ENCODE measurements around the gene PEX26.
A peak's percentile ranks its signal among the peaks of the same experiment; 100 is the strongest.
"Not testable (repeated sequence)": the region's sequence is repeated elsewhere in the genome, so short reads cannot be mapped to it uniquely, and the experiment has no call there.

Gene PEX26

DNA sequence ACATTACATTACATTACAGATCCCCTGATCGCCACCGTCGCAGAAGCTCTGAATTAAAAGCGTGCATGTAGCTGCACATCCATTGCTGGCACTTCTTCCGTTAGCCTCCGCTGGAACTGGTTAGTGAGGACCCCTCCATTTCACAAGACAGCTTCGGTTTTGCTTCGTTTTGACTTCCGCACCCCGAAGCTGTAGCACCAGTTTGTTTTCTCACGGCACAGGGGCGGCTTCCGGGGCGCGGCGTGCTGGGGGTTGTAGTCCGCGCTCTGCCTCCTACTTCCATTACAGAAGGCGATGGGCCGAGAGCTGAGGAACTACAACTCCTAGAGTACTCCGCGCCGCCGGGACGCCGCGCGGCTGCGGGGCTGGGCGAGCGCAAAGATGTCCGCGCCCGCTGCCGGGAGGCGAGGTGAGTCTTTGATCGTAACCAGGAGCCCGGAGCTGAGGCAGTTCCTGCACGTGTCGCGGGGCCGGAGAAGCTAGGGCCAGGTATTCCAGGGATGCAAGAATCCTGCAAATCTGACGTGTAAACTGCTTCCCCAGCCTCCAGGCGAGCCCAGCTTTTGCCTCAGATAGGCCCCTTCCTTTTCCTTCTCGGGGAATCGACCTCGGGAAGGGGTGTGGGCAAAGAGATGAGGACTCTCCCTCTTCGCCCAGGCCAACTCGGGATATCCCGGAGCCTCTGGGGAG lies at the start of gene PEX26:
TSS of gene PEX26 (plus strand) at position 352 of the 690 bp plus-strand sequence. CDS start 387 bp downstream, outside the sequence.
- peak; percentile 97 for DNase-seq

DNA sequence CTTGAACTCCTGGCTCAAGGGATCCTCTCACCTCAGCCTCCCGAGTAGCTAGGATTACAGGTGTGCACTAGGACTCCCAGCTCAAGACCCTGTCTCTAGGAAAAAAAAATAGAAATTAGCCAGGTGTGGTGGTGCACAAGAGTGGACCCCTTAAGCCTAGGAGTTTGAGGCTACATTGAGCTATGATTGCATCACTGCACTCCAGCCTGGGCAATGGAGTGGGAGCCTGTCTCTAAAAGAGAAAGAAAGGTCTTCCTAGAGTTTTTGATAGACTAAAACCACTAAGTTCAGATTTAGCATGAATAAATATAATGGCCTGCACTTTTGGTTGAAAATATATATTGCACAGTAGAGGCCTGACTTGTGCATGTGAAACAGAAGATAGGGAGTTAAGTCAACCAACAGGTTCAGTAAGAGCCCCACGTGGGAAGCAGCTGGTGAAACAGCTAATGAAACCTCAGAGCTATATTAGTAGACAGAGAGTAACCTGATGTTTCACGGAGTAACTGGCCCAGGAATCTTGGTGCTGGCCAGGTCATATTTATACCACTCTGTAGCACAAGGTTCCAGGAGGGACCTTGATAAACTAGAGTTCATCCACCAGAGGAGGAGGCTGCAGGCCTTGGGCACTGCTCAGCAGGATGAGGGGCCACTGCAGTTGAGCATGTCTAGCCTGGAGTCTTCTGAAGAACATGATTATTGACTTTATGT lies 48.8 kb upstream of the PEX26 start:
- no peak for DNase-seq

DNA sequence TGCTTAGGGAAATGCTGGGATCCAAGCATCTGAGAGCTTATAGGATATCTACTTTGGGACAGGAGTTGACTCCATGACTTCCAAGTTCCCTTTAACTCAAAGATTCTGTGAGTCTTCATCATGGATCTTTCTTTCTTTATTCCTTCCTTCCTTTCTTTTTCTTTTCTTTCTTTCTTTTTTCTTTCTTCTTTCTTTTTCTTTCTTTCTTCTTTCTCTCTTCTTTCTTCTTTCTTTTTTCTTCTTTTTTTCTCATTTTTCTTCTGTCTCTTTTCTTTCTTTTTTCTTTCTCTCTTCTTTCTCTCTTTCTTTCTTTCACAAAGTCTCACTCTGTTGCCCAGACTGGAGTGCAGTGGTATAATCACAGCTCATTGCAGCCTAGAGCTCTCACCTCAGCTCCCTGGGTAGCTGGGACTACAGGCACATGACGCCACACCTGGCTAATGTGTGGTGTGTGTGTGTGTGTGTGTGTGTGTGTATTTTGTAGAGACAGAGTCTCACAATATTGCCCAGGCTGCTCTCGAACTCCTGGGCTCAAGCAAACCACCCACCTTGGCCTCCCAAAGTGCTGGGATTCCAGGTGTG lies 48.0 kb upstream of the PEX26 start:
- DNase-seq: no peak

DNA sequence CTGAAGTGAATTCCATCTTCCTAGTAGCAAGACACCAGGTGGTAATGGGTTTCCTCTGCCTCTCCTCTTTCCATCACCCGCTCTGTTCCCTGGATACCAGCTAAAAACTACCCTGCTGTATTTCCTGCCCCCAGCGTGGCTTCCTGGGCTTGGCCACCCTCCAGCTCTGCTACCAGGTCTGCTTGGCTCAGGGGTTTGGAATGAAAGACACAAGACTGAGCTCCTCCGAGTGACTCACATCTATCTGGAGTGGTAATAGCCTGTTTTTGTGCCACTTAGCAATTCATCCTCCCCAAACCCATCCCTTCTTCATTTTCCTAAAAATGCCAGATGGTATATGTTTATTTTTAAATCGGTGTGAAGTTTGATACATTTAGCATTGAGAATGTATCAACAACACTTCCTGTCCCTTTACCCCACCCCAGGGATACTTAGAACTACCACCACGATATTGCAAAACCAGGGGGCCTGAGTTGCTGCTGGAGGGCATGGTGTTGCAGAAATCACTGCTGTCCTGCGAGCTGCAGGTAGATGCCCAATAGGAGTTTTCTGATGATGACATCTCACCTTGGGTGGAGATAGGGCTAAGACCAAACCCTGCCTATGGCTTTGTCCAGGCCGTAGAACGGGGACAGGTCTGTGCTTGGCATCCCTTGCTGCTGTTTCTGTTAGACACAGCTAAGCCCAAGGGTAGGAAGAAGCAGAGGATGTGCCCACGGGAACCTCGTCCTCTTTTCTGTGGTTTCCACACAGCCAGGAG lies 45.9 kb upstream of the PEX26 start:
- DNase-seq: no peak

DNA sequence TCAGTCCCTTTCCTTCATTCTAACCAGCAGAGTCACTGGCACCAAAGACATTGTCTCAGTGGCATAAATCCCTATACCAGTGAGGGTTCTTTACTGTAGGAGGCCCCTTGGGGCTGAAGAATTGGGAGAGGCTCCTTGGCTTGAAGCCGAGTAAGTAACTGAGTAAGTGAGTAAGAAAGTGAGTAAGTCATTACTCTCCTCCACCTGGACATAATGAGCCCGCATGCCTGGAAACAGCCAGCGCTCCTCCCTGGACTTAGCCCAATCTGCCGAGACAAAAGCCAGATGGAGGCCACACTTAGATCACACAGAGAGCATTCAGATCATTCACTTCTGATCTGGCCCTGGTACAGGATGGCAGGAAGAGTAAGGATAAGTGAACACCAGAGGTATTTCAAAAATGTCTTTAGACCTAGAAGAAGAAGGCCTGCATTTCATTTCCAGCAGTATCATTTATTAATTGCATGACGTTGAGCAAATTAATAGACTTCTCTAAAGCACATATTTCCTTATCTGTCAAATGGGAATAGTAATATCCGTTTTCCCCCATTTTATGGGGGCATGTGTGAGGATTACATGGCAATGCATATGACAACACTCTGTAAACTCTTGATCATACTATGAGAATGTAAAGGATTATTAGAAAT lies 45.2 kb upstream of the PEX26 start:
- no peak for DNase-seq

DNA sequence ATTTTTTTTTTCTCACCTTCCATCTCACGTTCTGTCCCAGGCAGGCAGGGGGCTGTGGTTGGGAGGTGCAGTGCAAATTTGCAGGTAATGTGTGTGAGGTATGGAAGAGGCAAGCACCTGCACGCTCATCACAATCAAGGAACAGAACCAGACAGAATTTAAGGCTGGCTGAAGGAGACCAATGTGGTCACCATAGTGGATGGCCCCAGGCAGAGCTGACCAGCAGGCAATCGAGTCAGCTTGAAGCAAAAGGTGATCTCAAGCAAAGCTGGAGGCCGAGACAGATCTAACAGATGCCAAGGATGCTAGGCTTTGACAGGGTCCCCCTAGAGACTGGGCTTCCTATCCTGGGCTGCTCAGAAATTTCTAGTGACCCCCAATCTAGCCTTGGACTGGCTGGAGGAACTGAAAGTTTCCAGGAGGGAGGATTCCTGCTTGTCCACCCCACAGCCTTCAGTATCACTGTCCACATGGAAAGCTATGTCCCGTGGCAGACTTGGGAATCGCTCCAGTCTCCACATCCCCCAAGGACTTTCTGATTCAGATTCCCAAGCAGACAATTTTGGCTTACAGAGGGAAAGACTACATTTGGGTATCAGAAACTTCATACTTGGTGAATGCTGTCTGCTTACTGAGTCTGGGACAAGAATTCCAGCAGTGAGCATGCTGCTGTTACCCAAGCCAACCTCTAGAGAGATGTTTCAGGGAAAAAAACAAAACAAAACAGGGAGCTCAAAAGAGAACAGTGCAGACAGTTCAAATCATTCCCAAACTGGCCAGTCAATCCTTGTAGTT lies 44.4 kb upstream of the PEX26 start:
- DNase-seq: no peak

DNA sequence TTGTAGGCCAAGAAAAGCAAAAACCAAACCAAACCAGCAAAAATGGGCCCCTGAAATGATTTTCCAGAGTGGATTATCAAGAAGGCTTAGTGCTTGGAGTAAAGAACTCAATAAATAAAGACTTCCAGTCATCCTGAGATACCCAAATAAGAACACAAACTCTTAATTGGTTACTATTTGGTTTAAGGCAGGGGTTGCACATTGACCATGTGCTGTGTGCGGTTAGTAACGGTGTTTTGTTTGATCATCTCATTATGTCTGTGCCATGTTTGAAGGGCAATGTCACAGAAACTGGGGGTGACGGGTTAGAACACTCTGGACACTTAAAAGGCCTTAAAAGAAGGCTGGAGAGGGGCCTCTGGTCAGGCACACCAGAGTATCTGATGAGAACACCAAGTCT lies 43.7 kb upstream of the PEX26 start:
- no peak for DNase-seq

DNA sequence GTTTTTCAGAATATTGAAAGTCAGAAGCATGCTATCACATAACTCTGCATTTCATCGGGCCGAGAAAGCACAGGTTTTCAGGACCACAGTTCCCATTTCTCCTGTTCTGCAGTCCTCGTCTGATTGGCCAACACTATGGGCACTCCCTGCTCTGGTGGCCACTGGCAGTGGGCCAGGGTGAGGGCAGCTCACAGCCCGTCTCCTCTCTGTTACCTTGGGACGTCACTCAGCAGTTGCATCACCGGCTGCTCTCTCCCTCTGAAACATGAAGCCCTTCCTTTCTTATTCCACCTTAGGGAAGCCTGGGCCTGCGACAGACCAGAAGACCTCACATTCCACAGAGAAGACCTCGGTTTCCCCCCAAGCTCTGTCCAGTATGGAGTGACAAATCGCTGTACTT lies 42.0 kb upstream of the PEX26 start:
- no peak for DNase-seq

DNA sequence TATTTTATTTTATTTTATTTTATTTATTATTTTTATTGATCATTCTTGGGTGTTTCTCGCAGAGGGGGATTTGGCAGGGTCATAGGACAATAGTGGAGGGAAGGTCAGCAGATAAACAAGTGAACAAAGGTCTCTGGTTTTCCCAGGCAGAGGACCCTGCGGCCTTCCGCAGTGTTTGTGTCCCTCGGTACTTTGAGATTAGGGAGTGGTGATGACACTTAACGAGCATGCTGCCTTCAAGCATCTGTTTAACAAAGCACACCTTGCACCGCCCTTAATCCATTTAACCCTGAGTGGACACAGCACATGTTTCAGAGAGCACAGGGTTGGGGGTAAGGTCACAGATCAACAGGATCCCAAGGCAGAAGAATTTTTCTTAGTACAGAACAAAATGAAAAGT lies 36.9 kb upstream of the PEX26 start:
- DNase-seq: not testable (repeated sequence)

DNA sequence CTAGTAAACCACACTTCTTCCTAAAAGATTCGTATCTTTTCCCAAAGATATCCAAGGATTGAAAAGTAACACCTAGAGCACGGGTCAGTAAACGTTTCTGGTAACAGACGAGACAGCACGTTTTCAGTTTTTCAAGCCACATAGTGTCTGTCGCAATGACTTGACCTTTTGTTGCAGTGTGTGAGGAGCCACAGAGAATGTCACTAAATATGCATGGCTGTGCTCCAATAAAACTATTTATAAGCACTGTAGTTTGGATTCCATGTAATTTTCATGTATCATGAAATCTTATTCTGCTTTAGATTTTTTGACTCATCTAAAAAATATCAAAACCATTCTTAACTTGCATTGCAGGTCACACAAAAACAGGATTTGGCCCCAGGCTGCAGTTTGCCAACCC lies 35.1 kb upstream of the PEX26 start:
- DNase-seq: no peak

DNA sequence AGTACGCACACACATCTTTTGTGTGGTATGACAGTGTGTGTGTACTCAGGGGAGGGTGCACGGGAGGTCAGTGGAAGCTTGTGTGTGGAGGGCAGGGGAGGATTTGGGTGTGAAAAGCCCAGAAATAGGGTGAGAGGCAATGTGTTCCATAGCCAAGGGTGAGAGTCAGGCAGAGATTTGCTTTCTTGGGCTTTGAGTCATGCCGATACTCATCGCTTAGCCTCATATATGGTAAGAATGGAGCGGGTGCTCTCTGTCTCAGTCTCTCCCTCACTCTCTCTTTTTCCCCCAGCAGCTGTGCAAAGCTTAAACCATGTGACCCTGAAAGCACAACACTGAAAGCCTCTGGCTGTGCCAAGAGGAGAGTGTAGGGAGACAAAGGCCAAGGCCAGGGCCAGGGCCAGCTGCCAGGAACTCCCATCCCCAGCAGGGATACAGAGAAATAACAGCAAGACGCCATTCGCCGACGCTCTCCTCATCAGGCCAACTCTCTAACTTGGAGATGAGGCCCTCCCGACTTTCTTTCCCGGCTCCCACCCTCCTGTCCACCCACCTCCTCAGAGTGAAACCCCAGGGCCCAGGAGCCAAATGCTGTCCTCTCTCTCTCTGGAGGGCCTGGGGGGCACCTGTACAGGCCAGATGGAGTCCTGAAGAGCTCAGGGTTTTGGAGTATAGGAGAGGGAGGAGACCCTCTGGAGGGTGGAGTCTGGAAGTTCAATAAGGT lies 33.1 kb upstream of the PEX26 start:
- DNase-seq: no peak

DNA sequence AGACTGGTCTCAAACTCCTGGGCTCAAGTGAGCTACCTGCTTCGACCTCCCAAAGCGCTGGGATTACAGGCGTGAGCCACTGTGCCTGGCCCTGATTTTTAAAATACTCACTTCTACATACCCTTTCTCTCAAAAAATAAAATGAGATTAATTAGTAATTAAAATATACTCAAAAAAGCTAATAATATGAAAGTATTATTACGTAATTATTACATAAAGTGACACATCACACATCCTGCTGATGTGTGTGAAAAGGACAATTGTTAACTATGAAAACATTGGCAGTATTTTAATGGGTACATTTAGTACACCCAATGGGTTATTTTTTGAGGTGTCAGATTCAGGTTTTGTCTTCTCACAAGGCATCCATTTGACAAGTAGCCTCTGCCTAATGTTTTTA lies 32.0 kb upstream of the PEX26 start:
- no peak for DNase-seq

DNA sequence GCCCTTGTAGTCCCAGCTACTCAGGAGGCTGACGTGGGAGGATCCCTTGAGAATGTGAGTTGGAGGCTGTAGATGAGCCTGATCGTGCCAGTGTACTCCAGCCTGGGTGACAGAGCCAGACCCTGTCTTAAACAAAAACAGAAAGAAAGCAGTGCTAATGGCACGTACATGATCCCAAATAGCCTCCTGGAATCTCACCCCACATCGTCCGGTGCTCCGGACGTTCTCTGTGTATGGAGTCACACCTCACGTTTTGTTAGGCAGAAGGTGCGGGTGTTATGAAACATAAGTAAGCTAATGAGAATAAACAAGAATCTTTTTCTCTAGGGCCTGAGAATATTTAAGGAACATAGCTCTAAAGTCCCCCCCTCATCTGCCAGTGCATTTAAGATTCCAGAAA lies 29.7 kb upstream of the PEX26 start:
- DNase-seq: no peak

DNA sequence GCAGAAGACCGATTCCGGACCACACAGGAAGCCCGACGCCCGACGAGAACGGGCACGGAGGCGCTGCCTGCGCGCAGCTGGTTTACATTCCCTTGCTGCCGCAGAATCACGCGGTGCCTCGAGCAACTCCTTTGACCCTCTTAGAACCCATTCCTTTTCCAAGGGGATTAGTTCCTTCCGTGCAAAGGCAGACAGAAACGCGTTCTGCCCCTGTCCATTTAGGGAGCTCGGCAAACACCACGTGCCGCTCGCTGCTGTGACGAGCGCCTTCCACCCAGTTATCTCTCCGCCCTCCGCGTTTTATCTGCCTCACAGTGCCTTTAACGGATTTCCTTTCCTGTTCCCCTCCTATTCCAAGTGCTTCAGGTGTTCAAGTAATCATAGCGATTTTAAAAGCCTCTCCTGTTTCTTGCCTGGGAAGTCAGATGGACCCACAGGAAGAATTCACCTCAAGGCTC lies 29.3 kb upstream of the PEX26 start:
- no peak for DNase-seq

DNA sequence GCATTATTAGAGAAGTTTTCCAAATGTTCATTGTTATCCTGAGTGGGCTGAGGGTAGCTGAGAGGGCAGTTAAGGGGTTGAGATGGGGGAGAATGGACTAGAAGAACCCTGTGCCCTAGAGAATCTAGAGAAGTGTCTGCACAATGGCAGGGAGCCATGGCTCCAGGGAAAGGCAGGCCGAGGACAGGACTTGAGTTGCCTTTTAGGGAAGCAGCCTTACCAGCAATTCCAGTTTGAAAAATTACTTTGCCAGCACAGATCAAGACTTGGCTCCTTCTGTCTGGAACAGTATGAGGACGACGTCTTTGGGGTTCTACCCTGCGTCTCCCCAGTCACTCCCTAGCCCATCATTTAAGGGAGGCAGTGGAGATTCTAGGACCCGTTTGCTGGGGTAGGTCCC lies 27.7 kb upstream of the PEX26 start:
- DNase-seq: no peak

DNA sequence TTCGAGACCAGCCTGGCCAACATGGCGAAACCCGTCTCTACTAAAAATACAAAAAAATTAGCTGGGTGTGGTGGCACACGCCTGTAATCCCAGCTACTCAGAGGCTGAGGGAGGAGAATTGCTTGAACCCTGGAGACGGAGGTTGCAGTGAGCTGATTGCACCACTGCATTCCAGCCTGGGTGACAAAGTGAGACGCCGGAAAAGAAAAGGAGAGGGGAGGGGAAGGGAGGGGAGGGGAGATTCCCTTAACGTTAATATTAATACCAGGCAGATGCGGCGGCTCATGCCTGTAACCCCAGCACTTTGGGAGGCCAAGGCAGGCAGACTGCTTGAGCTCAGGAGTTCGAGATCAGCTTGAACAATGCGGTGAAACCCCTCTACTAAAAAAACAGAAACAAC lies 26.7 kb upstream of the PEX26 start:
- not testable (repeated sequence) for DNase-seq

DNA sequence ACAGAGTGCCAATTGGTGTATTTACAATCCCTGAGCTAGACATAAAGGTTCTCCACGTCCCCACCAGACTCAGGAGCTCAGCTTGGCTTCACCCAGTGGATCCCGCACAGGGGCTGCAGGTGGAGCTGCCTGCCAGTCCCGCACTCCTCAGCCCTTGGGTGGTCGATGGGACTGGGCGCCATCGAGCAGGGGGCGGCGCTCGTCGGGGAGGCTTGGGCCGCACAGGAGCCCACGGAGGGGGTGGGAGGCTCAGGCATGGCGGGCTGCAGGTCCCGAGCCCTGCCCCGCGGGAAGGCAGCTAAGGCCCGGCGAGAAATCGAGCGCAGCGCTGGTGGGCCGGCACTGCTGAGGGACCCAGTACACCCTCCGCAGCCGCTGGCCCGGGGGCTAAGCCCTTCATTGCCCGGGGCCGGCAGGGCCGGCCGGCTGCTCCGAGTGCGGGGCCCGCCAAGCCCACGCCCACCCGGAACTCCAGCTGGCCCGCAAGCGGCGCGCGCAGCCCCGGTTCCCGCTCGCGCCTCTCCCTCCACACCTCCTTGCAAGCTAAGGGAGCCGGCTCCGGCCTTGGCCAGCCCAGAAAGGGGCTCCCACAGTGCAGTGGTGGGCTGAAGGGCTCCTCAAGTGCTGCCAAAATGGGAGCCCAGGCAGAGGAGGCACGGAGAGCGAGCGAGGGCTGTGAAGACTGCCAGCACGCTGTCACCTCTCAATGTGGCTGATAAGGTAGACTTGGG lies 24.4 kb upstream of the PEX26 start:
- not testable (repeated sequence) for DNase-seq

DNA sequence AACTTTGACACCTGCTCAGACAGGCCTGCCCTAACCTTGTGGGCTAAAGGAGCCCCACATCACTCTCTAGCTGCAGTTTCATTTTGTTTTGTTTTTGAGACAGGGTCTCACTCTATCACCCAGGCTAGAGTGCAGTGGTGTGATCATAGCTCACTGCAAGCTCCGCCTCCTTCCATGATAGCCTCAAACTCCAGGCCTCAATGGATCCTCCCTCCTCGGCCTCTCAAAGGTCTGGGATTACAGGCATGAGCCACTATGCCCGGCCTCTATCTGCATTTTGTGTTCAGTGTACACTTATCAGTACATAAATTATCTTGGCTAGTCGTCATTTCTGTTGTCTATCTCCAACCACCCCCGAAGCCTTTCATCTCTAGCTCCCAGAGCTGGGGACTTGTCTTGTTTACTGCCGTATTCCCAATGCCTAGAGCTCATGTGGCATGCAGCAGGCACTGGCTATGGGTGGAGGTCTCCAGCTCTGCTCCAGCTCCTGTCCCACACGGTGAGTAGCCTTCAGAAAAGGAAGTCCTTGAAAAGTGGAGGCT lies 22.1 kb upstream of the PEX26 start:
- no peak for DNase-seq

DNA sequence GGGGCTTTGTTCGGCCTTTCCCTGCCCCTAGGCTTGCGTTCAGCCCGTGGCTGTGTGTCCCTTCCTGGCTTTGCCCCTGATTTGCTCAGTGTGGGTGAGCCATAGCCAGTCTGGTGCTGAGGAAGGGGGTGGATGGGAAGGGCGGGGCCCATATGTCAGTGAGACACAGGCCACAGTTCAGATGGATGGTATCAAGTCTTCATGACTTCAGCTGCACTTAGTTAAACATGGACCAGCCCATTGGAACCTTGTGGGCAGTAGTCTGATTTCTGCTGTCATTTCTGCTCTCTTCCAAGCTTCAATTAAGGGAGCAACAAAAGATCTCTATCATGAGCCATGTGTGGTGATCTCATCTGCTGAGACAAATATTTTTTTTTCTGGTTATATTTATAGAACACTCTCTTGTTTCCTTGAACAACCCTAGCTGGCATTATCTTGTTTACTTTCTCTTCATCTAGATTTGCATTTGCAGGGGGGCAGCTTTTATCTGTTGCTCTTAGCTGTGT lies 21.6 kb upstream of the PEX26 start:
- DNase-seq: no peak

DNA sequence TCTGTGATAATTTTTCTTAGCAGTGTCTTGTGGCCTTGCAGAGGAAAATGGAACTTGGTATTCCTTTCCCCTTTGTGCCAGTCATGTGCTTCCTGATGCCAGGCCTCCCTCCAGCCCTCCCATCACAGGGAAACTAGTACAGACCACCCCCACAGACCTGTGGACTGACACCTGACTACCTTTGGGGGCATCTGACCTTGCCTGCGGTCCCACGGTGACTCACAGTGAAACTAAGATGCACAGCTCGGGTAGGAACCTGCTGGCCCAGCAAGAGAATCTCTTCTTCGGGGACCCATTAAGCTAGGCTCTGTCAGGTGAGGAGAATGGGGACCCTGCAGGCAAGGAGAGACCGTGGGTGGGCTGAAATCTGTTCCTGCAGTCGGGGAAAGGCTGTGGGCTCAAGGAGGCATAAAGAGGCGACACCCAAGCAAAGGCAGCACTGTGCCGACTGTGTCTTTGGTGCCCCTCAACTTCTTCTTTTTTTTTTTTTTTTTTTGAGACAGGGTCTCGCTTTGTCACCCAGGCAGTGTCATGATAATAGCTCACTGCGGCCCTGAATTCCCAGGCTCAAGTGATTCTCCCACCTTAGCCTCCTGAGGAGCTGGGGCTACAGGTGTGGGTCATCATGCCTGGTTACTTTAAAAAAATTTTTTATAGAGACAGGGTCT lies 20.8 kb upstream of the PEX26 start:
- DNase-seq: no peak

Measured in activated CD4-positive, alpha-beta T cell treated with anti-CD3 and anti-CD28 coated beads, Interleukin-2, amount 50 U/mL, for 16 hours (primary cell).